ENCODE data around the gene MYD88. TPM values are rescaled to one million over a fixed set of nuclear protein-coding genes. Genes with fewer than 3 reads are reported as not detected.

The MYD88 gene
- total and polyA plus RNA-seq, 4 donors: 15.4 to 60.3 (median 44.1) TPM

DNA sequence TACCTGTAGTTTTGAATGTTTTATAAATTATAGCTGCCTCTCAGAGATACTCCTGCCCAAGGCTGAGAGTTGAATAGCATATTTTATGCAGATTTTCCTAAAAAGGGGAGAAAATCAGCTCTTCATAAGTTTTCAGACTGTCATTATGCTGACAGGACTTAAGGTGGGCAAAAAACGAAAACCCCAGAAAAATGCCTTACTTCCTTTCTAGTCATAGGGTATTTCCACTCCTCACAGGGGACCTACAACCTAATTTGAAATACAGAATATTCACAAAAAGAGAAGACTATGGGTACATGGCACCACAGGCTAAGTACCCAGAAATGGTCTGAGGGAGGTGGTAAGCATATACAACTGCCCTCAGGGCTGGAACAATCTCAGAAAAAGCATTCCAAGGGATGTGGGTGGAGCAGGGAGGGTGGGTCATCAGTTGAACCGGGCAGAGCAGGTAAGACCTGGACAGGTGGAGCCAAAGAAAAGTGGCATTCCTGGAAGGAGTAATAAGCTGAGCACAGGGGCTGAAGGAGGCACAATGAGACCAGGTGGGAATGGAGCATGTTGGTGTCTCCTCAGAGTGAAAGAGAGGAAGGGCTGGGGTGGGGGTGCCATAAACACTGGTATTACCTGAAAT is 16.3 kb downstream of the MYD88 start:
- no peak for DNase-seq (ENCODE audit: low spot score)
- 86% methylated on average over 2 of the region's 2 CpGs for WGBS
- no peak overlapping the region for H3K27ac ChIP-seq (ENCODE audit: low read depth in 1 of 2, low read length in 2 of 2)

DNA sequence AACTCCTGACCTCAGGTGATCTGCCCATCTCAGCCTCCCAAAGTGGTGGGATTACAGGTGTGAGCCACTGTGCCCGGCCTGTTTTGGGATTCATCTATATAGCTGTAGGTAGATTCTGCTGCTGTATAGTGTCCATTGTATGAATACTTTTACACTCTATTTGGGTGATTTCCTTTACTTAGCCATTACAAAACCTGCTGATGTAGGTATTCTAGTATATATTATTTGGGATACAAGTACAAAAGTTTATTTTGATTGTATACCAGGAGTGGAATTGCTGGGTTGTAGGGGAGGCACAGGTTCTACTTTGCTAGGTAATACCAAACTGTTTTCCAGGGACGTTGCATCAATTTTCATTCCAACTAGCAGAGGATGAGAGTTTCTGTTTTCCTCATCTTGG is 17.4 kb downstream of the MYD88 start:
- H3K4me3 ChIP-seq (ENCODE audit: low read depth in 1 of 3, low read length in 3 of 3): no peak overlapping the region
- H3K9me3 ChIP-seq (ENCODE audit: control insufficient read depth in 4 of 4, low read length in 3 of 4): no peaks in the 10 kb centered on the region
- no peak for DNase-seq (ENCODE audit: low spot score)
- WGBS: 96% methylated on average over 2 of the region's 2 CpGs
- no peak overlapping the region for H3K9ac ChIP-seq (ENCODE audit: low read depth in 1 of 2, low read length in 2 of 2)
- no peaks in the 10 kb centered on the region for H3K27me3 ChIP-seq (ENCODE audit: control insufficient read depth in 4 of 4, insufficient read depth in 4 of 4, low read length in 3 of 4)
- TF ChIP-seq, protein P1, sequence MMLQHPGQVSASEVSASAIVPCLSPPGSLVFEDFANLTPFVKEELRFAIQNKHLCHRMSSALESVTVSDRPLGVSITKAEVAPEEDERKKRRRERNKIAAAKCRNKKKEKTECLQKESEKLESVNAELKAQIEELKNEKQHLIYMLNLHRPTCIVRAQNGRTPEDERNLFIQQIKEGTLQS (IDR thresholded peaks at IDR 0.05): no peak
- TF ChIP-seq, protein P2, sequence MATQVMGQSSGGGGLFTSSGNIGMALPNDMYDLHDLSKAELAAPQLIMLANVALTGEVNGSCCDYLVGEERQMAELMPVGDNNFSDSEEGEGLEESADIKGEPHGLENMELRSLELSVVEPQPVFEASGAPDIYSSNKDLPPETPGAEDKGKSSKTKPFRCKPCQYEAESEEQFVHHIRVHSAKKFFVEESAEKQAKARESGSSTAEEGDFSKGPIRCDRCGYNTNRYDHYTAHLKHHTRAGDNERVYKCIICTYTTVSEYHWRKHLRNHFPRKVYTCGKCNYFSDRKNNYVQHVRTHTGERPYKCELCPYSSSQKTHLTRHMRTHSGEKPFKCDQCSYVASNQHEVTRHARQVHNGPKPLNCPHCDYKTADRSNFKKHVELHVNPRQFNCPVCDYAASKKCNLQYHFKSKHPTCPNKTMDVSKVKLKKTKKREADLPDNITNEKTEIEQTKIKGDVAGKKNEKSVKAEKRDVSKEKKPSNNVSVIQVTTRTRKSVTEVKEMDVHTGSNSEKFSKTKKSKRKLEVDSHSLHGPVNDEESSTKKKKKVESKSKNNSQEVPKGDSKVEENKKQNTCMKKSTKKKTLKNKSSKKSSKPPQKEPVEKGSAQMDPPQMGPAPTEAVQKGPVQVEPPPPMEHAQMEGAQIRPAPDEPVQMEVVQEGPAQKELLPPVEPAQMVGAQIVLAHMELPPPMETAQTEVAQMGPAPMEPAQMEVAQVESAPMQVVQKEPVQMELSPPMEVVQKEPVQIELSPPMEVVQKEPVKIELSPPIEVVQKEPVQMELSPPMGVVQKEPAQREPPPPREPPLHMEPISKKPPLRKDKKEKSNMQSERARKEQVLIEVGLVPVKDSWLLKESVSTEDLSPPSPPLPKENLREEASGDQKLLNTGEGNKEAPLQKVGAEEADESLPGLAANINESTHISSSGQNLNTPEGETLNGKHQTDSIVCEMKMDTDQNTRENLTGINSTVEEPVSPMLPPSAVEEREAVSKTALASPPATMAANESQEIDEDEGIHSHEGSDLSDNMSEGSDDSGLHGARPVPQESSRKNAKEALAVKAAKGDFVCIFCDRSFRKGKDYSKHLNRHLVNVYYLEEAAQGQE (IDR thresholded peaks at IDR 0.05): no peak
- TF ChIP-seq FOXA1 (IDR thresholded peaks at IDR 0.05) (no peak), YY1 (IDR thresholded peaks at IDR 0.05) (no peak), NR2F2 (IDR thresholded peaks at IDR 0.05) (no peak), SP1 (IDR thresholded peaks at IDR 0.05) (no peak), GABPA (IDR thresholded peaks at IDR 0.05 in 1 of 2, conservative IDR thresholded peaks at IDR 0.05 in 1 of 2) (no peak), HNF4A (conservative IDR thresholded peaks at IDR 0.05) (no peak), TAF1 (conservative IDR thresholded peaks at IDR 0.05) (no peak), FOXA2 (IDR thresholded peaks at IDR 0.05) (no peak)
- no peaks in the 10 kb centered on the region for H3K36me3 ChIP-seq (ENCODE audit: control insufficient read depth in 4 of 4, insufficient read depth in 3 of 4, low read depth in 1 of 4, low read length in 3 of 4)
- H3K4me1 ChIP-seq (ENCODE audit: control insufficient read depth in 4 of 4, insufficient read depth in 4 of 4, low read length in 3 of 4): no peaks in the 10 kb centered on the region
- H3K27ac ChIP-seq (ENCODE audit: low read depth in 1 of 2, low read length in 2 of 2): no peak overlapping the region

More for the DNA sequence above, 16.3 kb downstream of the MYD88 start:
- Histone ChIP-seq H3K27me3 (ENCODE audit: control insufficient read depth in 4 of 4, insufficient read depth in 4 of 4, low read length in 3 of 4) (no peaks in the 10 kb centered on the region), H3K9me3 (ENCODE audit: control insufficient read depth in 4 of 4, low read length in 3 of 4) (no peaks in the 10 kb centered on the region), H3K4me3 (ENCODE audit: low read depth in 1 of 3, low read length in 3 of 3) (no peak overlapping the region), H3K9ac (ENCODE audit: low read depth in 1 of 2, low read length in 2 of 2) (no peak overlapping the region), H3K4me1 (ENCODE audit: control insufficient read depth in 4 of 4, insufficient read depth in 4 of 4, low read length in 3 of 4) (no peaks in the 10 kb centered on the region), H3K36me3 (ENCODE audit: control insufficient read depth in 4 of 4, insufficient read depth in 3 of 4, low read depth in 1 of 4, low read length in 3 of 4) (no peaks in the 10 kb centered on the region)
- TF ChIP-seq, protein P3, sequence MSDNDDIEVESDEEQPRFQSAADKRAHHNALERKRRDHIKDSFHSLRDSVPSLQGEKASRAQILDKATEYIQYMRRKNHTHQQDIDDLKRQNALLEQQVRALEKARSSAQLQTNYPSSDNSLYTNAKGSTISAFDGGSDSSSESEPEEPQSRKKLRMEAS (IDR thresholded peaks at IDR 0.05): no peak
- TF ChIP-seq, protein P4, sequence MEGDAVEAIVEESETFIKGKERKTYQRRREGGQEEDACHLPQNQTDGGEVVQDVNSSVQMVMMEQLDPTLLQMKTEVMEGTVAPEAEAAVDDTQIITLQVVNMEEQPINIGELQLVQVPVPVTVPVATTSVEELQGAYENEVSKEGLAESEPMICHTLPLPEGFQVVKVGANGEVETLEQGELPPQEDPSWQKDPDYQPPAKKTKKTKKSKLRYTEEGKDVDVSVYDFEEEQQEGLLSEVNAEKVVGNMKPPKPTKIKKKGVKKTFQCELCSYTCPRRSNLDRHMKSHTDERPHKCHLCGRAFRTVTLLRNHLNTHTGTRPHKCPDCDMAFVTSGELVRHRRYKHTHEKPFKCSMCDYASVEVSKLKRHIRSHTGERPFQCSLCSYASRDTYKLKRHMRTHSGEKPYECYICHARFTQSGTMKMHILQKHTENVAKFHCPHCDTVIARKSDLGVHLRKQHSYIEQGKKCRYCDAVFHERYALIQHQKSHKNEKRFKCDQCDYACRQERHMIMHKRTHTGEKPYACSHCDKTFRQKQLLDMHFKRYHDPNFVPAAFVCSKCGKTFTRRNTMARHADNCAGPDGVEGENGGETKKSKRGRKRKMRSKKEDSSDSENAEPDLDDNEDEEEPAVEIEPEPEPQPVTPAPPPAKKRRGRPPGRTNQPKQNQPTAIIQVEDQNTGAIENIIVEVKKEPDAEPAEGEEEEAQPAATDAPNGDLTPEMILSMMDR (IDR thresholded peaks at IDR 0.05; ENCODE audit: low read depth, low read length, missing input control): no peak

DNA sequence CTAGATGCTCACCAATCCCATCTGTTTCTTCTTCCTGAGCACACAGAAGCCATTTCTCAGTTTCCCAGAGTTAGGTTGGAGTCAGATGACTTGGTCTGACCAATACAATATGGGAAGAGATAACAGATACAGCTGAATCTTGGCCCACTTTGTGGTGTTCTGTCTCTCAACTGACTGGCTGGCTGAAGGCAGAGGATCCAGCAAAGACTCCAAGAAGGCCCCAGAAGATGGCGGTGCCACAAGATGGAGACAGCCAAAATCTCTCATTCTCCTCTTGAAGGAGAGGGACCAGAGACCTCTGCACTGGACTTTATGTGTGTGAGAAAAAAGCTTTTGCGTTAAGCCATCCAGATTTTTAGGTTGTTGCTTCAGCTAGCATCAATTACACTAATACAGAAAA is 18.7 kb downstream of the MYD88 start:
- WGBS: 97% methylated on average over 2 of the region's 2 CpGs
- Histone ChIP-seq H3K4me1 (ENCODE audit: control insufficient read depth in 4 of 4, insufficient read depth in 4 of 4, low read length in 3 of 4) (no peaks in the 10 kb centered on the region), H3K4me3 (ENCODE audit: low read depth in 1 of 3, low read length in 3 of 3) (no peak overlapping the region), H3K9me3 (ENCODE audit: control insufficient read depth in 4 of 4, low read length in 3 of 4) (no peaks in the 10 kb centered on the region), H3K36me3 (ENCODE audit: control insufficient read depth in 4 of 4, insufficient read depth in 3 of 4, low read depth in 1 of 4, low read length in 3 of 4) (no peaks in the 10 kb centered on the region), H3K27me3 (ENCODE audit: control insufficient read depth in 4 of 4, insufficient read depth in 4 of 4, low read length in 3 of 4) (no peaks in the 10 kb centered on the region), H3K27ac (ENCODE audit: low read depth in 1 of 2, low read length in 2 of 2) (no peak overlapping the region), H3K9ac (ENCODE audit: low read depth in 1 of 2, low read length in 2 of 2) (no peak overlapping the region)
- TF ChIP-seq SP1 (IDR thresholded peaks at IDR 0.05): no peak
- TF ChIP-seq, protein P2 (IDR thresholded peaks at IDR 0.05): no peak
- TF ChIP-seq RXRA (IDR thresholded peaks at IDR 0.05): no peak
- TF ChIP-seq FOXA2 (IDR thresholded peaks at IDR 0.05): no peak
- TF ChIP-seq GABPA (IDR thresholded peaks at IDR 0.05 in 1 of 2, conservative IDR thresholded peaks at IDR 0.05 in 1 of 2): no peak
- no peak for TF ChIP-seq HNF4G (IDR thresholded peaks at IDR 0.05)
- TF ChIP-seq EGR1 (IDR thresholded peaks at IDR 0.05; ENCODE audit: low read depth in 2 of 2): no peak
- DNase-seq (ENCODE audit: low spot score): no peak

All from liver (tissue), 9 donors.